H1 (cell line): ENCODE data around the gene FOXS1. TPM values are rescaled to one million over a fixed set of nuclear protein-coding genes. Genes with fewer than 3 reads are reported as not detected.

Source experiments
- CTCF ChIA-PET: fragments of 300-600 bp; sonication (Branson Sonifier 250); formaldehyde crosslinking; loops from one replicate; lab custom pipeline; 2021; ENCODE audit not compliant: partially characterized antibody; lab: Charles Lee
- POLR2A ChIA-PET: fragments of 300-600 bp; sonication (Branson Sonifier 250); formaldehyde crosslinking; loops from one replicate; lab custom pipeline; 2021; ENCODE audit warnings: inconsistent platforms; ENCODE audit not compliant: partially characterized antibody; lab: Charles Lee
- DNase-seq, 2 experiments: peaks; one replicate each; pipeline versions ENCODE4 v3.0.0 to v3.0.0-alpha.2; 2010 to 2022; ENCODE audit warnings: low spot score in 2 of 2, low read depth in 1 of 2, mixed read lengths in 1 of 2
- FAIRE-seq: peaks from 2 replicates; lab custom pipeline; 2011; peaks lifted over from hg19 to GRCh38; lab: Jason Lieb, UNC
- H2AFZ ChIP-seq: 2 replicates; pipeline ENCODE4 v1.8.1; 2012; ENCODE audit warnings: low read length, inconsistent platforms
- H2AK5ac ChIP-seq: 2 replicates; pipeline ENCODE4 v1.6.1; 2013; ENCODE audit warnings: low read depth, low read length
- H2BK120ac ChIP-seq: replicated peaks from 2 replicates; pipeline ENCODE3; 2013; ENCODE audit warnings: low read depth, low read length, inconsistent platforms
- H2BK12ac ChIP-seq: 2 replicates; pipeline ENCODE4 v1.6.1; 2013; ENCODE audit warnings: low read depth, low read length
- H2BK15ac ChIP-seq: 2 replicates; pipeline ENCODE4 v1.6.1; 2013; ENCODE audit warnings: low read length
- H2BK20ac ChIP-seq: 2 replicates; pipeline ENCODE4 v1.6.1; 2013; ENCODE audit warnings: low read length
- H2BK5ac ChIP-seq: 2 replicates; pipeline ENCODE4 v1.6.1; 2013; ENCODE audit warnings: low read depth, low read length
- H3K14ac ChIP-seq: 2 replicates; pipeline ENCODE4 v1.6.1; 2013; ENCODE audit warnings: inconsistent platforms; ENCODE audit not compliant: insufficient read length
- H3K18ac ChIP-seq: 2 replicates; pipeline ENCODE4 v1.6.1; 2013; ENCODE audit warnings: low read length; ENCODE audit errors: extremely low read depth
- H3K23ac ChIP-seq: 2 replicates; pipeline ENCODE4 v1.6.1; 2013; ENCODE audit warnings: inconsistent platforms; ENCODE audit not compliant: insufficient read length
- H3K23me2 ChIP-seq: 2 replicates; pipeline ENCODE4 v1.6.1; 2013; ENCODE audit warnings: low read depth, low read length
- H3K27ac ChIP-seq: 2 replicates; pipeline ENCODE4 v1.6.1; 2011; ENCODE audit warnings: low read depth, low read length, inconsistent platforms
- H3K27me3 ChIP-seq, 4 experiments: replicated peaks in 1 of 4; 1 replicate in 1 of 4; 2 replicates in 3 of 4; pipeline versions ENCODE4 v1.6.1 to v1.8.1; 2011 to 2013; ENCODE audit warnings: low read length in 3 of 4, mild to moderate bottlenecking in 3 of 4, inconsistent platforms in 2 of 4, mixed read lengths in 2 of 4, moderate library complexity in 1 of 4; ENCODE audit not compliant: control insufficient read depth in 3 of 4, insufficient read depth in 3 of 4; ENCODE audit errors: extremely low read depth in 1 of 4
- H3K36me3 ChIP-seq, 4 experiments: 2 replicates each; pipeline versions ENCODE4 v1.6.1 to v1.8.1; 2011 to 2013; ENCODE audit warnings: mild to moderate bottlenecking in 4 of 4, low read length in 3 of 4, moderate library complexity in 2 of 4, control low read depth in 1 of 4, inconsistent platforms in 1 of 4; ENCODE audit not compliant: insufficient read depth in 4 of 4, control insufficient read depth in 2 of 4
- H3K4ac ChIP-seq: replicated peaks from 2 replicates; pipeline ENCODE3; 2013; ENCODE audit warnings: low read length, low read depth, mixed read lengths, inconsistent platforms; ENCODE audit not compliant: insufficient read length
- H3K4me1 ChIP-seq, 4 experiments: replicated peaks in 1 of 4; 1 replicate in 1 of 4; 2 replicates in 3 of 4; pipeline versions ENCODE4 v1.6.1 to v1.8.1; 2011 to 2013; ENCODE audit warnings: low read length in 3 of 4, inconsistent platforms in 2 of 4, mixed read lengths in 1 of 4; ENCODE audit not compliant: insufficient read depth in 4 of 4, control insufficient read depth in 3 of 4
- H3K4me2 ChIP-seq, 2 experiments: 2 replicates each; pipeline versions ENCODE4 v1.6.1 to v1.8.1; 2011 to 2013; ENCODE audit warnings: low read depth in 2 of 2, low read length in 2 of 2, control low read depth in 1 of 2, inconsistent platforms in 1 of 2, mild to moderate bottlenecking in 1 of 2; ENCODE audit not compliant: insufficient read depth in 1 of 2
- H3K4me3 ChIP-seq, 4 experiments: fragments of 200-600, 300-600 bp in 1 of 4; sonication (generic), shearing (Covaris generic), sonication (Bioruptor Twin) in 1 of 4; 2 replicates each; pipeline versions ENCODE4 v1.5.1 to v1.8.1; 2011 to 2016; ENCODE audit warnings: low read length in 4 of 4, low read depth in 3 of 4, control low read depth in 2 of 4, inconsistent platforms in 2 of 4, mild to moderate bottlenecking in 2 of 4, mixed read lengths in 1 of 4, moderate library complexity in 1 of 4; ENCODE audit not compliant: insufficient read depth in 2 of 4; ENCODE audit errors: extremely low read depth in 1 of 4
- H3K56ac ChIP-seq: replicated peaks from 2 replicates; pipeline ENCODE3; 2013; ENCODE audit warnings: low read depth, mild to moderate bottlenecking, mixed read lengths, low read length, inconsistent platforms; ENCODE audit not compliant: insufficient read length
- H3K79me1 ChIP-seq: 2 replicates; pipeline ENCODE4 v1.6.1; 2013; ENCODE audit warnings: low read depth, low read length, control low read depth
- H3K79me2 ChIP-seq, 2 experiments: 2 replicates each; pipeline versions ENCODE4 v1.6.1 to v1.8.1; 2012 to 2013; ENCODE audit warnings: low read length in 2 of 2, mild to moderate bottlenecking in 2 of 2, inconsistent platforms in 1 of 2; ENCODE audit not compliant: insufficient read depth in 2 of 2, control insufficient read depth in 1 of 2
- H3K9ac ChIP-seq, 4 experiments: replicated peaks in 1 of 4; 1 replicate in 1 of 4; 2 replicates in 3 of 4; pipeline versions ENCODE4 v1.6.1 to v1.8.1; 2011 to 2013; ENCODE audit warnings: low read depth in 3 of 4, low read length in 3 of 4, control low read depth in 2 of 4, mild to moderate bottlenecking in 2 of 4, moderate library complexity in 2 of 4, inconsistent platforms in 1 of 4; ENCODE audit errors: extremely low read depth in 1 of 4
- H3K9me3 ChIP-seq, 2 experiments: 2 replicates each; pipeline versions ENCODE4 v1.6.1 to v1.8.1; 2012 to 2013; ENCODE audit warnings: mild to moderate bottlenecking in 2 of 2, moderate library complexity in 2 of 2, control low read depth in 1 of 2, inconsistent platforms in 1 of 2, low read depth in 1 of 2, low read length in 1 of 2, mixed read lengths in 1 of 2; ENCODE audit not compliant: insufficient read depth in 2 of 2
- H4K20me1 ChIP-seq, 2 experiments: replicated peaks in 1 of 2; 2 replicates each; pipeline versions ENCODE3 to v1.8.1; 2011 to 2013; ENCODE audit warnings: inconsistent platforms in 2 of 2, low read length in 2 of 2, mild to moderate bottlenecking in 1 of 2; ENCODE audit not compliant: insufficient read depth in 2 of 2, control insufficient read depth in 1 of 2
- H4K5ac ChIP-seq: 2 replicates; pipeline ENCODE4 v1.6.1; 2013; ENCODE audit warnings: low read length, low read depth, mixed read lengths, inconsistent platforms; ENCODE audit not compliant: insufficient read length
- H4K8ac ChIP-seq: 2 replicates; pipeline ENCODE4 v1.8.0; 2013; ENCODE audit warnings: mild to moderate bottlenecking, moderate library complexity, low read length, inconsistent platforms; ENCODE audit not compliant: insufficient read depth; ENCODE audit errors: extremely low read depth
- H4K91ac ChIP-seq: replicated peaks from 2 replicates; pipeline ENCODE3; 2013; ENCODE audit warnings: low read length, mixed read lengths, inconsistent platforms; ENCODE audit not compliant: insufficient read length
- KDM5A ChIP-seq: fragments of 200-600 bp; IDR thresholded peaks from 2 replicates; pipeline ENCODE4 v1.7.1; 2012; ENCODE audit warnings: mild to moderate bottlenecking, low read length, inconsistent platforms, mixed read lengths
- SIN3A ChIP-seq, 2 experiments: IDR thresholded peaks in 1 of 2; conservative IDR thresholded peaks in 1 of 2; 2 replicates each; pipeline ENCODE4 v1.6.1; 2011 to 2012; ENCODE audit warnings: low read length in 2 of 2, improper control_type of control experiment in 1 of 2, low read depth in 1 of 2, mild to moderate bottlenecking in 1 of 2
- SIRT6 ChIP-seq: IDR thresholded peaks from one replicate; pipeline ENCODE4 v1.7.1; 2012; ENCODE audit warnings: low read length, inconsistent platforms
- TAF1 ChIP-seq: IDR thresholded peaks from 2 replicates; pipeline ENCODE4 v1.6.1; 2011; ENCODE audit warnings: mild to moderate bottlenecking, low read depth, low read length
- WGBS, 2 experiments: shearing (Covaris generic) in 1 of 2; methylation state at CpG; one replicate each; pipeline versions ENCODE4 v1.1.6 to v1.1.7; 2013 to 2015; ENCODE audit warnings: low lambda C conversion rate in 2 of 2, mixed read lengths in 2 of 2, inconsistent platforms in 1 of 2, low coverage in 1 of 2, missing lambda C conversion rate in 1 of 2; ENCODE audit not compliant: insufficient replicate concordance in 2 of 2, insufficient coverage in 1 of 2, insufficient read length in 1 of 2; ENCODE audit errors: extremely low coverage in 1 of 2, missing lambda C conversion rate in 1 of 2; 5-methylcytosine and 5-hydroxymethylcytosine counted together
- polyA plus RNA-seq, 7 experiments: library from polyadenylated mRNA; depleted of rRNA in 3 of 7; stranded (reverse) in 5 of 7; unstranded in 2 of 7; fragments of >200 nt in 5 of 7; fragments of 200-250 nt in 2 of 7; gene quantifications; 1 replicate in 5 of 7; 2 replicates in 1 of 7; 4 replicates in 1 of 7; pipeline versions ENCODE4 v1.2.1 to v1.2.3, GENCODE V29; 2011 to 2013; ENCODE audit warnings: missing spikeins in 2 of 7, mixed read lengths in 2 of 7
- total RNA-seq: library from RNA; stranded (reverse); fragmentation: NEBNext Ultra II Directional; extraction: Animal tissue kit (Norgen Biotek cat#: 25700); gene quantifications from 2 replicates; pipeline ENCODE4 v1.2.1, GENCODE V29; 2021

Gene FOXS1
- total and polyA plus RNA-seq, 2 of the 8 experiments (the other 6 are each of a cell fraction or from before 2014, with no cell fraction given), result 0.45 TPM; not detected in 1

DNA sequence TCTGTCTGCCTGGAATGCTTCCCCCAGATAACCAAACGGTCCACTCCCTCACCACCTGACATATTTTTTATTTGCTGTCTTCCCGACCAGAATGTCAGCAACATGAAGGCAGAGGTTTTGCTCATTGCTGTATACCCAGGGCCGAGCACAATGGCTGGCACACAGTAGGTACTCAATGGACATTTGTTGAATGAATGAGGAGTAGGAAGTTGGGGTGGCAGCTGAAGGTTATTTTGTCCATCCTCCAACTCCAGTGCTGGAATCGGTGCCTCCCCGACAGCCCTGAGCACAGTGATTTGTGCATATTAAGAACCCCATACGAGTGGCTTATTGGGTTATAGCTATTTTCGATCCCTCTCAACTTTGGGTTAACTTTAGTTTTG is 14.6 kb upstream of the FOXS1 start:
- no peak overlapping the region for H2BK12ac ChIP-seq
- H3K56ac ChIP-seq, result no peak overlapping the region
- no peak for FAIRE-seq
- no peak overlapping the region for H4K5ac ChIP-seq
- H3K79me2 ChIP-seq, result no peaks in the 10 kb centered on the region
- no peak overlapping the region for H3K18ac ChIP-seq
- DNase-seq, result no peak
- H3K4me1 ChIP-seq, result peaks cover 3 to 34% (median 18%) of the 10 kb centered on the region in 4 experiments
- H4K20me1 ChIP-seq, result no peaks in the 10 kb centered on the region
- no peak overlapping the region for H2AK5ac ChIP-seq
- H2BK120ac ChIP-seq, result no peak overlapping the region
- H3K23me2 ChIP-seq, result peaks cover 15% of the 10 kb centered on the region
- no peak overlapping the region for H3K14ac ChIP-seq
- no peak overlapping the region for H2AFZ ChIP-seq
- ChIA-PET POLR2A (interaction anchor here (0.7 to 1.6 kb wide), 7 partner anchors 9 to 242 kb away, joined by 3 to 6 read pairs (median 4); partner anchors contain the start of gene PDRG1), CTCF (interaction anchor here (0.6 to 2.7 kb wide), 14 partner anchors 9 to 778 kb away, joined by 3 to 17 read pairs (median 4); partner anchors contain the start of gene PDRG1)
- no peak overlapping the region for H4K8ac ChIP-seq
- H2BK15ac ChIP-seq, result no peak overlapping the region
- no peak overlapping the region for H4K91ac ChIP-seq
- H3K4me2 ChIP-seq, result peak overlapping the region; percentile 68 to 97
- H3K79me1 ChIP-seq, result no peaks in the 10 kb centered on the region
- H3K9ac ChIP-seq, result no peak overlapping the region
- 79% methylated on average over 7 of the region's 7 CpGs; no CpG with 5 or more reads in 1 of the 2 experiments for WGBS, 2 experiments
- H3K4ac ChIP-seq, result no peak overlapping the region
- H2BK5ac ChIP-seq, result no peak overlapping the region
- H2BK20ac ChIP-seq, result no peak overlapping the region
- H3K36me3 ChIP-seq, result no peaks in the 10 kb centered on the region
- TF ChIP-seq SIRT6 (no peak), SIN3A (conservative IDR thresholded peaks at IDR 0.05 in 1 of 2, IDR thresholded peaks at IDR 0.05 in 1 of 2; ENCODE audit: low read depth in 1 of 2, low read length in 2 of 2) (no peak), TAF1 (no peak), KDM5A (no peak)
- H3K9me3 ChIP-seq, result no peaks in the 10 kb centered on the region
- no peak overlapping the region for H3K23ac ChIP-seq
- H3K4me3 ChIP-seq, result peak overlapping the region in 3 of 4 experiments; percentile 81 to 89 (median 86); a peak in 4 of 8 replicates
- no peak overlapping the region for H3K27ac ChIP-seq
- H3K27me3 ChIP-seq, result peaks cover 0 to 19% (median 13%) of the 10 kb centered on the region in 4 experiments; a peak in 5 of 7 replicates
